DMS 273 (cell line): ENCODE measurements around the gene SH3BGRL3.

Source experiments
- DNase-seq: peaks from one replicate; lab custom pipeline; 2025; ENCODE audit not compliant: unreplicated experiment; lab: John Stamatoyannopoulos, UW

The SH3BGRL3 gene

DNA sequence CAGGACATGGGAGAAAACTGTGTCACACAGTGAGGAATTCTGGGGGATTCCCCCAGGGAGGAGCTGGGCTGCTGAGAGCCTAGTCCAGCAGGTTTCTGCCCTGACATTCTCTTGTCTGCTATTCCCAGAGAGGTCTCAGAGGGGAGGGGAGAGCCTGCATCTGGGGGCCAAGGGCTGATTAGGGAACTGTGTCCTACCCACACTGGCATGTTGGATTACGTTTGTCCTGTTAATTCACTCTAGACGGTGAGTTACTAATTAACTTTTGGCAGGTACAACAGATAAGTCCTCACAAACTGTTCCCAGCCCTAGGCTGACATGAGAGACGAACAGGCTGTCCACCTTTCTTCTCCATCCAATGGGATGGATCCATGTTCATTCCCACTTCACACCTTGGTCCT is 2.6 kb upstream of the SH3BGRL3 start:
- DNase-seq = no peak

DNA sequence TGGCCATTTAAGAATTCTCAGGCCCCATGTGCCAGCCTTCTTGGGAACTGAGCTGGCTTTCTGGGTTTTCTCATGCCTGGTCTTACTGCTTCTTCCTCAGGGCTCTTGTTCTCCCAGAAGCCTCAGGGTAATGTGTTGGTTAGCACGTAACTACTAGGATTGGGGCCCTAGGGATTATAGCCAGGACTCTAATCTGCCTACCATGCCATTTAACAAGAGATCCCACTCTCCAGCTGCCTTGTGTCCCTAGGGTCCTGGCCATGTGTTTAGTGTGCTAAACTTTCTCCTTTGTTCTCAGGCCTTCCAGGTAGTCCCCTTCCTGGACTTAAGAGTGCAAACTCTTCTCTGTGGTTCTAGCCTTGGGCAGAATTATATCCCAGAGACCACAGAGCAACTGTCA is 2.2 kb upstream of the SH3BGRL3 start:
- DNase-seq = peak; percentile 58

DNA sequence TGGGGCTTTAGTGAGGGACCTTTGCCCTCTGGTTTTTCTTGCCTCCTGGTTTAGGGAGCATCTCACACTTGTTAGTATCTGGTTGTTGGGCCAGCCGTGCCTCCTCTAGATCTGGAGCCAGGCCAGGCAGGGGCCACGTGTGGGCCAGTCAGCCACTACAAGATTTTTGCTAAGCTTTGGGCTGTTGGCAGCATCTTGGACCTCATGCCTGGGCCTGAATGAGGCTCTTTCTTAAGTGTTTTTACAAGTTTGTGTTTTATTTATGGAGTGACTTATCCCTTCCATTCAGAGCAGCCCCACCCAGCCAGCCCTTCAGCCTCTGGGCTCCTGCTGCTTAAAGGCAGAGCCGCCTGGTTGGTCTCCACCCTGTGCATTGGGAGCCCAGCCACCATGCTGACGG is 1.6 kb upstream of the SH3BGRL3 start:
- DNase-seq = peak; percentile 62

DNA sequence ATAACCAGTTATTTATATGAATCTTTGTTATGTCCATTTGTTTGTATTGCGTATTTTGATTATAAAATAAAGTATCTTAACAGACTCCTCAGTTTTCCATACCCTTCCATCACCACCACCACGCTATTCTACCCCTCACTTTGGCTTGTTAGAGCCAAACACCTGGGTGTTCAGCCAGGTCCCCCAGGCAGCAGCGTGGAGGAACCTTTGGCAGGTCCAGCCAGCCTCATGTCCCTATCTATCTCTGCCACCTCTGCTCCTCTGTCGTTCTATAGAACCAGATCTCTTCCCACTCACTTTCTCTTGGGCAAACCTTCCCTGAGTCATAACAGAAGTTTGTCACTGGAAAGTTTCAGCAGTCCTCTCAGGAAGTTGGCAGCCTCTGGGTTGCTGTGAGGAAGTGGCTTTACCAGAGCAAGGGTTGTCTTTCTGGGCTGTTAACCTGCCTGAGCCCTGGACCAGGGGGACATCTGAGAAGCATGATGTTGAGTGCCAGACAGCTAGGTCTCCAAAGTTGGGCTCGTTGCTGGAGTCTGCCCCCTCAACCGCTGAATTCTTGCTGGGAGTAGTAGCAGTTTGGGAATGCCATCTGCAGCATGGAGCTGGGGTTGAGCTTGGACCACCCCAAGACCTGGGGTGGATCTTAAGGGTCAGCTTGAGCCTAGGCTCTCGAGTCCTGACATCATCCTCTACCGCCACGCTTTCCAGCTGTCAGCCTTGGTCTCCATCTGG is 996 bp upstream of the SH3BGRL3 start:
- DNase-seq = peak; percentile 92

DNA sequence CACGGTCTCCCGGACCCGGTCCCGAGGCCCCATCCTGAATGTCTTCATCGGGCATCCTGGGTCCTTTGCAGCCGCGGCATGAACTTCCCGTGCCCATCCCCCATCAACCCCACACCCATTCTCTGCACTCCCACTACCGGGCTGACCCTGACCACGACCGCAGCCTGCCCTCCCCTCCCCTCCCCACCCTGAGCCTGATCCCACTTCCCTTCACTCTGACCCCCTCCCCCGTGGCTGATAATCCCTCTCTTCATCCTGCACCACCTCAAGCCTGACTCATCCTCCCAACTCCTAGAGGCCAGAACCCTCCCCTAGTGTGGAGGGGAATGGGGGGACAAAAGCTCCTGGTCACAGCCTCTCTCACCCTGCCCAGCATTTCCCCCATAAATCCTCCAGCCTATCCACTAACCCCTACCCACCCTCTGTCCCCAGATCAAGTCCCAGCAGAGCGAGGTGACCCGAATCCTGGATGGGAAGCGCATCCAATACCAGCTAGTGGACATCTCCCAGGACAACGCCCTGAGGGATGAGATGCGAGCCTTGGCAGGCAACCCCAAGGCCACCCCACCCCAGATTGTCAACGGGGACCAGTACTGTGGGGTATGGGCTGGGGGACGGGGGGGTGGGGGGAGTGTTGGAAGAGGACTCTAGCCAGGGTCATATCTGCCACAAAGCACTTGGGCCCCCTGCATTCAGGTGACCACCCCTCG is 602 bp downstream of the SH3BGRL3 start:
- DNase-seq = peak; percentile 60

DNA sequence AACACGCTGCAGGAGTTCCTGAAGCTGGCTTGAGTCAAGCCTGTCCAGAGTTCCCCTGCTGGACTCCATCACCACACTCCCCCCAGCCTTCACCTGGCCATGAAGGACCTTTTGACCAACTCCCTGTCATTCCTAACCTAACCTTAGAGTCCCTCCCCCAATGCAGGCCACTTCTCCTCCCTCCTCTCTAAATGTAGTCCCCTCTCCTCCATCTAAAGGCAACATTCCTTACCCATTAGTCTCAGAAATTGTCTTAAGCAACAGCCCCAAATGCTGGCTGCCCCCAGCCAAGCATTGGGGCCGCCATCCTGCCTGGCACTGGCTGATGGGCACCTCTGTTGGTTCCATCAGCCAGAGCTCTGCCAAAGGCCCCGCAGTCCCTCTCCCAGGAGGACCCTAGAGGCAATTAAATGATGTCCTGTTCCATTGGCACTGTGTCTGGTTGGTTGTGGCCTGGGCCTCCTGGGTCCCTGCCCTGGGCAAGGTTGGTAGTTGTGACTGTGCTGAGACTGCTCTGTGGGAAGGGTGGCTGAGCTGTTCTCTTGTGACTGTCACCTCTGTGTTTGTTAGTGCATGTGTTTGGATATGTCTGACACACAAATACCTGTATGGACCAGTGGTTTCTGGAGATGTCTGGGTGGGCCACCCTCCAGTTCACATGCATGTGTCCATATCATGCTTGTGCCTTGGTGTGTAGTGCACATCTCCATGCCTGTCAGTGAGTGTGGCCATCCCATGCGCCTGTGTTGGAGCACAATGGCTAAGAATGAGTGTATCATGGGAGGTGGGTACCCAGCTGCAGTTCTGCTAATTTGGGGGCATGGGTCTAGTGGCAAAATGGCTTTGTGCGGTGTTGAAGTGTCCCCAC is 1.4 kb downstream of the SH3BGRL3 start:
- DNase-seq = no peak

DNA sequence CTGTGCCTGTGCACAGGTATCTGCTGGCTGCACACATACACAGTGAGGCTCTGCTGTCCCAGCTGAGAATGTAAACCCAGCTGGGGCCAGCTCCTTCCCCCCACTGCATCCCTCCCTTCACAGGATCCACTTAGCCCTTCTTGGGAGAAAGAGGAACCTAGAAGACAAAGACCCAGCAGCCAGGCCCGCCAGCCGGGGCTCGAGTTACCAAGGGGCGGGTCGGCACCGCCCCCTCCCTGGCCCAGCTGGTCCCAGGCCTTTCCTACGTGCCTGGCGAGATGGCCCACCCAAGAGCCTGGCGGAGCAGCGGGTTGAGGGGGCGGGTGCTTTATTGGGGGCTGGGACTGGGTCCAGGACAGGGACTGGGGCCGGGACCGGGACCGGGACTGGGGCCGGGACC is 2.1 kb downstream of the SH3BGRL3 start:
- peak; percentile 74 for DNase-seq

DNA sequence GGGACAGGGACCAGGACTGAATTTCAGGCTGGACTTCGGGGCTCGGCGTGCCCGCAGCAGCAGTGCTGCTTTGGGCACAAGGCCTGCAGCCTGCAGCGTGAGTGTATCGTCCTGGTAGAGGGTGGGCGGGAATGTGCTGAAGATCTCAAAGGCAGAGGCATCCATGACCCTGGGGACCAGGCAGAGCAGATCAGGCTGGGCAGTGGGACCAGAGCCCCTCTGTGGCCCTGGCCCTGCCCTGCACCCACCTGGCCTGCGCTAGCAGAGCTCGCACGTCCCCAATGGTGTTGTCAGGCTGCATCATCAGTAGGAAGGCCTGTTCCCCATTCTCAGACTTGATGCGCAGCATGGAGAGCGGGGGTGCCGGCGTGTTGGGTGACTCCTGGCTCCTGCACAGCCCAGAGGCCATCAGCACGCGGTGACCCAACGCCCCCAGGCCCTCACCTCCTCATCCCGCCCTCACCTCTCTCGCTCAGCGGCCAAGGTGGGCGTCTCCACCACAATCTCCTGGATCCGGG is 2.6 kb downstream of the SH3BGRL3 start:
- no peak for DNase-seq

DNA sequence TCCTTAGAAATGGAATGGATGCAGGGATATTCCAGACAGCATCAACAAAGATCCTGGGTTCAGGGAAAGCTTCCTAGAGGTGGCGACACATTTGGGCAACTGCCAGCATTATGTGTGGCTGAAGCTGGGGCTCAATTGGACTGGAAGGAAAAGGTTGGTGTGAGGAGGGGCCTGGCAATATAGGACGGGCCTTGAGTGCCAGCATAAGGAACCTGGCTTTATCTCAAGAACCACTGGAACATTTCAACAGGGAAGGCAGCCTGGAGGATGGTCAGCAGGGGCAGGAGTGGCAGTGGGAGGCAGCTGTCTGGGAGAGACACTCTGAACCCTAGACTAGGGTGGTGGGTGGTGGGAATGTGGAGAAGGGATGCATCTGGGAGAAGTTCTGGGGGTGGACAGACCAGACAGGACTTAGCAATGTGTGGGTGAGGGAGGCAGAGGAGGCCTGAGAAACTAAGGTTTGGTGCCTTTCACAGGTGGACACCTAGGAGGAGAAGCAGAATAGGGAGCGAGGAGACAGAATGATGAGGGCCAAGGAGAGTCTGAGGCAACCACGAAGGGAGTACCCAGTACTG is 3.5 kb downstream of the SH3BGRL3 start:
- DNase-seq = peak; percentile 36

DNA sequence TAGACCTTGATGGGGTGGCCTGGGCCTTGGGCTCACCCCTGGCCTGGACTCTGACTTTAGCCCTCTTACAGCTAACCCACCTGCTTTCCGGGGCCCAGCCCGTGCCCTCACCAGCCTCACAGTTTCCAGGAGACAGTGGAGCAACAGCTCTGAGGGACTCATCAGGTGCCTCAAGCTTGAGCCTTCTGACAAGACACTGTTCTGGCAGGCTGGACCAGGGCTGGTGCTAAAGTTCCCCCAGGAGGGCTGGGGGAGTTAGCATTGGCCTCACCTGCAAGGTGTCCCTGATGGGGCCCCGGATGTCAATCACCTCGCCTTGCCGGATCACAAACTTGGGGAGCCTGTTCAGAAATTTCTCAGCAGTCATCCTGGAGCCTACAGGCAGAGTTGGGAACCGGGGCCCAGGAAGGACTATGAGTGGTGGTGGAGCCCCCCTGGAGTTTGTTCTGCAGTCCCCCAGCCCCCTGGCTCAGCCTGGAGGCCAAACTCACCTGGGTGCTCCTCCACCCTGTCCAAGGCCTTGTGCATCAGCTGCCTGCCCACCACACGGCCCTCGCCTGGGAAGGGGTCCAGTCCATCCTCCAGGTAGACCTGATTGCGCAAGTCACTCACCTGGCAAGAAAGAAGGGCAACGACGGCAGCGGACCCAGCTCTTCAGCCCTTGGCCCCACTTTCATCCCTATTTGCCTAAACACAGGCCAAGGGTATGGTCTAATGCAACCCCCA is 4.1 kb downstream of the SH3BGRL3 start:
- no peak for DNase-seq

DNA sequence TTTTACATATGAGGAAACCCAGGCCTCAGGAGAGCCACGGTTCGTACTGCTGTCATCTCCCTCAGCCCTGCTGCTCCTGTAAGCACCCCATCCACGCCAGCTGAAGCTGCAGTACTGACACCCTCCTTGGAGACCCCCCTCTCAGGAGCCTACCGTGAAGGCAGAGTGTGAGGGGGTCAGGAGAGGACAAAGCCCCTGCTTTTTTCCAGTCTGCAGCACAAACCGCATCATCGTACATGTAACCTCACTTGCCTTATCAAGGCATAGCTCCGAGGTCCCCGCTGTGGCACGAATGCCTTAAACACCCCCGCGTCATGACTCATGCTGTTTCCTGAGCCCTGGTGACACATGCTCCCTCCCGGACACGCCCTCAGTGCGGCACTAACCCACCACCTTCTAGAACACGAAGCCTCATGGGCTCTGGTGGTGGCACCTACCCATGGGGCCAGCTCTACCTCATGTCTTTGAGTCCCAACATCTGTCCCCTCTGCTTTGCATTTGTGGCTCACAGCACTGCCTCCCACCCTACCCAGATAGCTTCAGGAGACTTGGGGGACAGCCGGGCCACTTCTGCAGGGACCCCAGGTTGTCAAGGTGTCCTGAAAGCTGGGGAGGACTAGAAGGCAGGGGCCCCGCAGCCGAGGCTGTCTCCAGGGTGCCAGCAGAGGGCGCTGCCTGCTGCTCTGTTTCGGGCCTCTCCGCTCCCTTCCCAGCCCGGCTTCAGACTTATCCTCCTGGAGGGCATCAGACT is 4.9 kb downstream of the SH3BGRL3 start:
- DNase-seq = peak; percentile 83

DNA sequence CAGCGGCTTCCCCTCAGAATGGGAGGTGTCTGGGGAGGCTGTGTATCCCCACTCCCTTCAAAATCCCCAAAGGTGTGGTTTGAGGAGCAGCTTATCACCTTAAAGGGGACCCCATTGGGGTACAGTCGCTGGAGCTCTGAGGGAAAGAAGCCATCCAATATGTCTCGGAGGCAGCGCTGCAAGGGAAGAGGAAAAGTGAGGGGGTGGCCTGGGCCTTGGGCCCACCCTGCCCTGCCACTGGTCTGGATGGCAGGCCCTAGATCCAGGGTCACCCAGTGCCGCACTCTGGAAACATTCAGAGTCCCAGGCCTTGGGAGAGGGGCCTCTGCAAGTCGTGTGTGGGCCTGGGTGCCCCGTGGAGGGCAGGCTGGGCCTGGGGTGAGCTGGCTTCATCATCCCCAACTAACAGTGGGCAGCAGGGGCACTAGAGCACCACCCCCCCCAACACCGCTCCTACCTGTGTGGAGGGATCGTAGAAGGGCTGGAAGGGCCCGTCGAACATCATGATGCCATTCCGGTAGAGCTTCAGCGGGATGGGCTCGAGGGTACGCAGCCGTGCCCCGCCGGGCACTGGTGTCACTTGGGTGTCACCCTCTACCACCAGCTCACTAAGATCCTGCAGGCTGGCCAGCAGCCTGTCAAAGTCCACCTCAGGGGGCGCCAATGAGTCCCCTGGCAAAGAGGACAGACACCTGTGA is 5.6 kb downstream of the SH3BGRL3 start:
- peak; percentile 54 for DNase-seq

DNA sequence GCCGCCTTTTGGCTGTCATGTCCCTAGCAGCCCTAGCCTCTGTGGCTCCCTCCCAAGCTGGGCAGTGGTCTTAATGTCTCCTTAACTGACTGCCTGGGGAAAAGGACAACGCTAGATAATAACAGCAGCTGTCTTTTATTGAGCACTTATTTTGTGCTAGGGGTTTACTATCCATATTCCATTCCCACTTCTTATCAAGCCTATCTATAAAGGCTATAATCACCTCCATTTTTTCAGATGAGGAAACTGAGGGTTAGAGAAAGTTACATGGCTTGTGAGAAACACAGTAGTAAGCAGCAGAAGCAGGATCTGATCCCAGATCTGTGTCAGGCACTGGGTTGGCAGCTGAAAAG is 6.2 kb downstream of the SH3BGRL3 start:
- no peak for DNase-seq

DNA sequence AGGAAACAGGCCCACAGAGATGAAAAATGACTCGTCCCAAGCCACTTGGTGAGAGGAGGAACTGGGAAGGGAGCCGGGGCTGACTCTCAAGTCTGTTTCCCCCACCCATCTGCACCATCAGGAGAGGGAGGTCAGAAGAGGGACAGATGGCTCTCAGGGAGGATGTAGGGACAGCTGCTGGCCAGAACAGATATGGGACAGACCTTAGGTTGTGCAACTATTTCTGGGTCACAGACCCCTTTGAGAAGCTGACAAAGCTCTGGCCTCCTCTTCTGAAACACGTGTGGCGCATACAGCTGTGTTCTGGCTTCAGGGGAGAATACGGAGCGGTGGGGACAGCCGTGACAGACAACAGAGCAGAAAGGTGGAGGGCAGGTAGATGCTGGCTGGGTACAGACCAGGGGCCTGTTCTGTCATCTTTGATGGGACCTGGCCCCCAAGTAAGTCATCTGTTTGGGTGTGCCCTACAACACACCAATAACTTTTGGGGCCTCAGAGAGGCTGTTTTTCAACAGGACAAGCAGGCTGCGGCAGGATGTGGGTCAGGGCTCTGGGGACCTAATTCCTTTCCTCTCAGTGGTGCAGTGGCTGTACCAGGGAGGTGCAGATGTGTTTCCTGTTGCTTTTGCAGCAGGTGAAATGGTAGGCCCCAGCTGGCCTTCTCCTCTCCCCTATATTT is 7.3 kb downstream of the SH3BGRL3 start:
- DNase-seq = peak; percentile 80

DNA sequence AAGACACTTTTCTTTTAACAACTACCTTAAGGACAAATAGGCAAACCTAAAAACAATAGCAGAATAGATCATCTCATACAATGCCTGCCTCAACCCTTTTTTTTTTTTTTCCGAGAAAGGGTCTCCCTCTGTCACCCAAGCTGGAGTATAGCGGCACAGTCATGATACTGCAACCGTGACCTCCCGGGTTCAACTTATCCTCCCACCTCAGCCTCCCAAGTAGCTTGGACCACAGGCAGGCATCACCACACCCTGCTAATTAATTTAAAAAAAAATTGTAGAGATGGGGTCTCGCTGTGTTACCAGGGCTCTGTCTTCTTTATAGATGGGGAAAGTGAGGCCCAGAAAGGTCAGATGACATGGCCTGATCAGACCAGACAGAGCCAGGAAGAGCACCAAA is 7.9 kb downstream of the SH3BGRL3 start:
- no peak for DNase-seq

DNA sequence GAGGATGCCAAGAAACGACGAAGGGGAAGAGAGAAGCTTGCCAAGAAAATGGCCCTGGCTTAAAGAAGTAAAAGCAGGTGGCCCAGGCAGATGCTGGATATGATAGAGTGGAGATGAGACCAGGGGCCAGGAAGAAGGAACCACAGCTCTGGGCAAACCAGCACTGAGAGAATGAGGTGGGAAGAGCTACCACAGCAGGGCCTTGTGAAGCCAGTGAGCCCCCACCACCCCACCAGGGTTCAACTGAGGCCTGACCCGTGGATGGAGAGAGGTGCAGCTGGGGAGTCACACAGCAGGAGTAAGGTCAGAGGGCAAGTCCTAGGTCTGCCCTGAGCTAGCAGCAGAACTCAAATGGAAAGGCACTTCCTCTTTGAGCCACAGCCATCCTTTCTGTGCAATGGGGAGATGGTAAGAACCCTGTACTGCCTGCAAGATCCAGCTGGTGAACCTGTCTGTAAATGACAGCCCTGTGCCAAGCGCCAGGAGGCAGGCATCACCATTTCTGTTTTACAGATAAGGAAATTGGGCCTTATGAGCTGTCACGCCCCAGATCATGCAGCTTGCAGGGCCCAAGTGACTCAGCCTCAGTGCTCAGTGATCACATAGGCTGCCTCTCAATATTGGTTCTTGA is 8.5 kb downstream of the SH3BGRL3 start:
- DNase-seq = peak; percentile 76

DNA sequence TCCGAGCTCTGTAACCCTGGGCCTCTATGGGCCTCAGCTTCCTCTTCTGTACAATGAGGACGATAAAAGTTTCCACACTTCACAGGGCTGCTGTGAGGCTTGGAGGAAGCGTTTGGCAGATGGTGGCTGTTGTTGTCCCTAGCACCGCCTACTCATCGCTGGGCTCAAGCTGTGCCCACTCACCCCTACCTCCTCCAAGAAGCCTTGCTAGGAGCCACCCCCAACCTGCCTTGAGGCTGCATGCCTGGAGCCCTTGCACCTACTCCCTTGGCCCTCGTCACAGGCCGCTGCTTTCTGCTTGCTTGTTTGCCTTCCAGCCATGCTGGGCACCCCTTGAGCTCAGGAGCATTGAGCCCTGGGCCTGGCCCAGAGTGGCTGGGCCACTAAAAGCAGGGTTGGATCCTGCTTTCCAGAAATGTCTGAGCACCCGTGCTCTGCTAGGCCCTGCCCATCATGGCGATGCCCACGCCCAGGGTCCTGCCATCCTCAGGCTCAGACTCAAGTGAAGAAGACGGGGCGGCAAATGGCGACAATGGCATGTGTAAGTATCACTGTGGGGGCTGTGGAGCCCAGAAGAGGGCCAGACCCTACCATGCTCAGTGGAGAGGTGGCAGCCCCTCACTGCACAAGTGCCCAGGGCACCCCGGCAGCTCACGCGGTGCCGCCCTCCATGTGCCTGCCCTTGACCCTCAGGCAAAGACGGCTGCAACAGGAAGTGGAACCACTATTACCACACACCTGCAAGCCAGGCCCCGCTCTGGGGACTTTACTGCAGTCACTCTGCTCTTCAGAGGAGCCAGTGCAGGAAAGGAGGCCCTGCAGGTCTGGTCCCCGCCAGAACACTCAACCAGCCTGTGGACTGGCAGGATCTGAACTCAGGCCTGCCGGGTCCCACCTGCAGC is 9.5 kb downstream of the SH3BGRL3 start:
- peak; percentile 89 for DNase-seq
